Activated T-cell treated with anti-CD3 and anti-CD28 coated beads, Interleukin-2, amount 50 U/mL, for 72 hours (primary cell): ENCODE results near the gene ZNF32. TPM values are rescaled to one million over a fixed set of nuclear protein-coding genes. Genes with fewer than 3 reads are reported as not detected.
A peak's percentile ranks its signal among the peaks of the same experiment; 100 is the strongest.

ENCODE experiments used
- ATAC-seq, 2 donors: fragments of 150-1000 bp; cut with Tn5 transposase; replicated peaks in 1 of 2; 2 replicates each; pipeline ENCODE4 v1.10.0; 2021; ENCODE audit warnings: moderate library complexity in 2 of 2, mild to moderate bottlenecking in 1 of 2
- DNase-seq, 2 donors: peaks; one replicate each; pipeline ENCODE4 v3.0.0; 2021 to 2022; ENCODE audit warnings: mixed read lengths in 1 of 2
- H3K27ac Mint-ChIP-seq: one replicate; pipeline ENCODE4 v1.8.0; 2022; ENCODE audit warnings: mild to moderate bottlenecking, moderate library complexity, mixed read lengths
- H3K27me3 Mint-ChIP-seq: one replicate; pipeline ENCODE4 v1.8.0; 2022; ENCODE audit warnings: low read depth, mixed read lengths
- H3K36me3 Mint-ChIP-seq, 2 donors: one replicate each; pipeline ENCODE4 v1.8.0; 2022; ENCODE audit warnings: mixed read lengths in 2 of 2, mild to moderate bottlenecking in 1 of 2; ENCODE audit not compliant: insufficient read depth in 2 of 2
- H3K4me1 Mint-ChIP-seq: one replicate; pipeline ENCODE4 v1.8.0; 2022; ENCODE audit warnings: low read depth, mixed read lengths
- H3K4me3 Mint-ChIP-seq, 2 donors: one replicate each; pipeline ENCODE4 v1.8.0; 2022; ENCODE audit warnings: mild to moderate bottlenecking in 2 of 2, mixed read lengths in 2 of 2, moderate library complexity in 2 of 2
- H3K9me3 Mint-ChIP-seq, 2 donors: one replicate each; pipeline ENCODE4 v1.8.0; 2022; ENCODE audit warnings: mixed read lengths in 2 of 2
- total RNA-seq, 2 donors: library from RNA; stranded (reverse); gene quantifications; one replicate each; pipeline ENCODE4 v1.2.3, GENCODE V29; 2022

Gene ZNF32
- total RNA-seq, 2 donors from 2014 or later: 12.4 to 18.0 TPM

GRCh38 chr10:43674553-43675210 is 26.0 kb upstream of the ZNF32 start:
- ATAC-seq (no peak), DNase-seq (no peak)
- H3K27ac Mint-ChIP-seq: no peak overlapping the region
- no peaks in the 10 kb centered on the region for H3K9me3 Mint-ChIP-seq
- no peaks in the 10 kb centered on the region for H3K4me1 Mint-ChIP-seq
- H3K36me3 Mint-ChIP-seq: no peaks in the 10 kb centered on the region
- H3K4me3 Mint-ChIP-seq: no peak overlapping the region
- H3K27me3 Mint-ChIP-seq: peaks cover 40% of the 10 kb centered on the region

- Mint-ChIP-seq H3K27ac (no peak overlapping the region), H3K9me3 (no peaks in the 10 kb centered on the region), H3K4me1 (no peaks in the 10 kb centered on the region), H3K4me3 (no peak overlapping the region), H3K27me3 (peaks cover 45% of the 10 kb centered on the region), H3K36me3 (no peaks in the 10 kb centered on the region)
- DNase-seq (no peak), ATAC-seq (no peak)
These were observed 24.8 kb upstream of the ZNF32 start for GRCh38 chr10:43673471-43673870.

GRCh38 chr10:43671659-43672531 is 23.2 kb upstream of the ZNF32 start:
- peaks cover 3% of the 10 kb centered on the region for H3K4me1 Mint-ChIP-seq
- no peak overlapping the region for H3K27ac Mint-ChIP-seq
- no peaks in the 10 kb centered on the region for H3K9me3 Mint-ChIP-seq
- DNase-seq: peak; percentile 39 to 64
- no peaks in the 10 kb centered on the region for H3K36me3 Mint-ChIP-seq
- no peak overlapping the region for H3K4me3 Mint-ChIP-seq
- peaks cover 45% of the 10 kb centered on the region for H3K27me3 Mint-ChIP-seq
- ATAC-seq: peak; percentile 55 to 74

GRCh38 chr10:43669386-43669785 is 20.7 kb upstream of the ZNF32 start:
- Mint-ChIP-seq H3K9me3 (no peaks in the 10 kb centered on the region), H3K27me3 (peaks cover 54% of the 10 kb centered on the region), H3K4me1 (peaks cover 4% of the 10 kb centered on the region), H3K36me3 (no peaks in the 10 kb centered on the region), H3K4me3 (no peak overlapping the region), H3K27ac (no peak overlapping the region)
- DNase-seq (no peak), ATAC-seq (no peak)

GRCh38 chr10:43667761-43668386 is 19.2 kb upstream of the ZNF32 start:
- H3K27me3 Mint-ChIP-seq: peaks cover 46% of the 10 kb centered on the region
- no peak overlapping the region for H3K27ac Mint-ChIP-seq
- H3K4me3 Mint-ChIP-seq: no peak overlapping the region
- ATAC-seq: no peak
- DNase-seq: no peak
- peaks cover 4% of the 10 kb centered on the region for H3K4me1 Mint-ChIP-seq
- H3K9me3 Mint-ChIP-seq: peaks cover under 1 to 4% of the 10 kb centered on the region in 2 donors
- peaks cover 0 to 3% of the 10 kb centered on the region in 2 donors for H3K36me3 Mint-ChIP-seq

GRCh38 chr10:43667317-43667731 is 18.6 kb upstream of the ZNF32 start:
- DNase-seq (peak in 1 of 2 donors; percentile 16), ATAC-seq (peak; percentile 28 to 36)
- Mint-ChIP-seq H3K4me1 (peaks cover 4% of the 10 kb centered on the region), H3K27ac (no peak overlapping the region), H3K27me3 (peaks cover 46% of the 10 kb centered on the region), H3K36me3 (peaks cover 0 to 5% of the 10 kb centered on the region in 2 donors), H3K9me3 (peaks cover 2 to 4% of the 10 kb centered on the region in 2 donors), H3K4me3 (peak overlapping the region in 1 of 2 donors; percentile 25)

GRCh38 chr10:43666552-43666951 is 17.9 kb upstream of the ZNF32 start:
- Mint-ChIP-seq H3K36me3 (peaks cover 0 to 5% of the 10 kb centered on the region in 2 donors), H3K27me3 (peaks cover 42% of the 10 kb centered on the region), H3K4me1 (peaks cover 4% of the 10 kb centered on the region), H3K4me3 (no peak overlapping the region), H3K27ac (no peak overlapping the region), H3K9me3 (peaks cover 2 to 4% of the 10 kb centered on the region in 2 donors)
- ATAC-seq: no peak
- DNase-seq: no peak

GRCh38 chr10:43665054-43665453 is 16.4 kb upstream of the ZNF32 start:
- no peak for ATAC-seq
- peaks cover 0 to 5% of the 10 kb centered on the region in 2 donors for H3K36me3 Mint-ChIP-seq
- peaks cover 2 to 4% of the 10 kb centered on the region in 2 donors for H3K9me3 Mint-ChIP-seq
- no peak for DNase-seq
- H3K27ac Mint-ChIP-seq: no peak overlapping the region
- peaks cover 33% of the 10 kb centered on the region for H3K27me3 Mint-ChIP-seq
- H3K4me1 Mint-ChIP-seq: peaks cover 4% of the 10 kb centered on the region
- H3K4me3 Mint-ChIP-seq: no peak overlapping the region

GRCh38 chr10:43658227-43658626 is 9.5 kb upstream of the ZNF32 start:
- Mint-ChIP-seq H3K4me3 (no peak overlapping the region), H3K4me1 (no peaks in the 10 kb centered on the region), H3K36me3 (peaks cover 0 to 5% of the 10 kb centered on the region in 2 donors), H3K27ac (no peak overlapping the region), H3K9me3 (peaks cover 2% of the 10 kb centered on the region in 2 donors), H3K27me3 (peaks cover 13% of the 10 kb centered on the region)
- no peak for ATAC-seq
- DNase-seq: no peak

- Mint-ChIP-seq H3K4me3 (no peak overlapping the region), H3K4me1 (no peaks in the 10 kb centered on the region)
- DNase-seq: no peak
These were observed 6.6 kb upstream of the ZNF32 start for GRCh38 chr10:43655311-43655710.

GRCh38 chr10:43653746-43654145 is 5.1 kb upstream of the ZNF32 start:
- Mint-ChIP-seq H3K4me1 (peaks cover 9% of the 10 kb centered on the region), H3K36me3 (no peaks in the 10 kb centered on the region), H3K4me3 (no peak overlapping the region), H3K27ac (no peak overlapping the region), H3K9me3 (no peaks in the 10 kb centered on the region), H3K27me3 (peaks cover 34% of the 10 kb centered on the region)
- ATAC-seq: no peak
- DNase-seq: no peak

More at GRCh38 chr10:43655311-43655710, 6.6 kb upstream of the ZNF32 start:
- no peaks in the 10 kb centered on the region for H3K9me3 Mint-ChIP-seq
- H3K27ac Mint-ChIP-seq: no peak overlapping the region
- no peak for ATAC-seq
- H3K36me3 Mint-ChIP-seq: no peaks in the 10 kb centered on the region
- H3K27me3 Mint-ChIP-seq: peaks cover 25% of the 10 kb centered on the region

GRCh38 chr10:43649185-43649523 is 473 bp upstream of the ZNF32 start:
- peak overlapping the region; percentile 95 to 98 for H3K4me3 Mint-ChIP-seq
- H3K27ac Mint-ChIP-seq: peak overlapping the region; percentile 80

GRCh38 chr10:43648095-43648397 is 635 bp downstream of the ZNF32 start:
- H3K27me3 Mint-ChIP-seq: peaks cover 21% of the 10 kb centered on the region
- H3K4me3 Mint-ChIP-seq: peak overlapping the region; percentile 90 to 95
- peaks cover 16 to 22% of the 10 kb centered on the region in 2 donors for H3K9me3 Mint-ChIP-seq
- H3K4me1 Mint-ChIP-seq: peaks cover 9% of the 10 kb centered on the region
- peak overlapping the region; percentile 91 for H3K27ac Mint-ChIP-seq
- ATAC-seq (no peak), DNase-seq (no peak)
- H3K36me3 Mint-ChIP-seq: peaks cover 33 to 43% of the 10 kb centered on the region in 2 donors

More at GRCh38 chr10:43649185-43649523, 473 bp upstream of the ZNF32 start:
- no peak for DNase-seq
- Mint-ChIP-seq H3K4me1 (peaks cover 9% of the 10 kb centered on the region), H3K36me3 (peaks cover 26 to 36% of the 10 kb centered on the region in 2 donors), H3K9me3 (peaks cover 15 to 18% of the 10 kb centered on the region in 2 donors), H3K27me3 (peaks cover 22% of the 10 kb centered on the region)
- ATAC-seq: no peak
